HG03280 (cell line): Measurements from ENCODE around the gene TPM2.
A peak's percentile ranks its signal among the peaks of the same experiment; 100 is the strongest.

ENCODE experiments used
- ATAC-seq: cut with Tn5 transposase; IDR thresholded peaks from one replicate; pipeline ENCODE4 v1.9.1; 2021; ENCODE audit warnings: mild to moderate bottlenecking, moderate library complexity; ENCODE audit not compliant: unreplicated experiment

Gene TPM2

DNA sequence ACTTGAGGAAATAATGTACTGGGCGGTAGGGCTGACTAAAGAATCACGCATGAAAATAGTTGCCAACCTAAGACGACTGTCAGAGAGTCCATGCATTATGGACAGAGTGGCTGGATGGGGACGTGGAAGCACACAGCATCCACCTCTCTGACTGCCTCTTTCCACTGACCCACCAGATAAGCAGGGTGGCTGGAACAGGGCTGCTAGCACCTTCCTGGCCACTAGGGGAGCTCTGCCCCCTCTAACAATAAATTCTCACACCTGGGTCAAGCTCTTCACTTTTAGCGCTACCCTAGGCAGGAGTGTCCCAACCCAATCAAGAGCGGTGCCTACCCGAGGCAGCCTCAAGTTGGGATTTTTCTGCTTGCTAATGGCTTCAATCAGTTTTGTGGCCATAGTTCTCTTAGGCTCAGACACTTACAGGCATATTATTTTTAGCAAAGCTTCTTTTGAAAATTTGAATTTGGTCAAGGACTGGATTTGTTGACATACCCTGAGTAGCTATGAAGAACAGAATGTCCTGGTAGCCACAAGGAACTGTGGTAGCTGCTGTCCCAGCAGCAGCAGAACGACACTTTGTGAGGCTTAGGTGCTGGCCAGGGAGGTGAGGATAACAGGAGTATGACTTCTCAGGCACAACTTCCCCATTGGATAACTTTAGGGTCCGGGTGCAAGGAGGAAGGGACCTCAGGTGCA is 6.9 kb upstream of the TPM2 start:
- peak; percentile 80 for ATAC-seq

DNA sequence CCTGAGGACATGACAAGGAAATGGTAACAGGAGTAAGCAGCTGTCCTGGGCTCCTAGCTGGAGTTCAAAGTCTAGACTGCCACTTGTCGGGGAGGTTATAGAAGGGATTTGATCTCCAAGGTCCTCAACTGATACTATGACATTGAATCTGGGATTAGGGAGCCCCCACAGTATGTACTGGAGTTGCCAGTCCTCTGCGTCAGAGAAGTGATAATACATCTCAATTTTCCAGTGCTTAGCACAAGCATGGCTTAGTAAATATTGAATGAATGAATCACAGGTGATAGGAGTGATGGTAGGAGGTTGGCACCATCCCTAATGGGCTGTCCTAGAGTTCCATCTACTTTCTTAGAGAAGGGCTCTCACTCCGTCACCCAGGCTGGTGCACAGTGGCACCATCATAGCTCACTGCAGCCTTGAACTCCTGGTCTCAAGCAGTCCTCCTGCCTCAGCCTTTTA is 6.2 kb upstream of the TPM2 start:
- ATAC-seq = no peak

DNA sequence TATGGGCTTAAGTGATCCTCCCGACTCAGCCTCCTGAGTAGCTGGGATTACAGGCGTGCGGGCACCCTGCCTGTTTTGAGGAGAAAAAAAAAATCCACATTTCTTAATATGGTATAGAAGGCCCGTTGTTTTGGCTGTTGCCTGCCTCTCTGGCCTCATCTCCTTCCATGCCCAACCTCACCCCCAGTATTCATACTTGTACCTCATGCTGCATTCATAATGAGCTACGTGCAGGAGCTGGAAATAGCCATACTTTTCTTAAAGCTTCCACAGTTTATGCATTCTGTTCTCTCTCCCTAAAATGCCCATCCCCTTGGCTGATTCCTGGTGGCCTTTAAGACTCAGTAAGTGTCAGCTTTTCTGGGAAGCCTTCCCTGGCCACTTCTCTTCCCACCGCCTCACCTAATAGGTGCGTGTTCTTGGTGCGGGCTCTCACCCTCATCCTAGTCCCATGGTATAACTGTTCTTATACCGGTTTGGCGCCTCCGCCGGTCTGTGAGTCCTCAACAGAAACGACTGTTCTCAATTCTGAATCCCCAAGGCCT is 2.1 kb upstream of the TPM2 start:
- ATAC-seq = no peak

GRCh38 chr9:35691334-35691650 is 1.6 kb upstream of the TPM2 start:
- ATAC-seq = no peak

DNA sequence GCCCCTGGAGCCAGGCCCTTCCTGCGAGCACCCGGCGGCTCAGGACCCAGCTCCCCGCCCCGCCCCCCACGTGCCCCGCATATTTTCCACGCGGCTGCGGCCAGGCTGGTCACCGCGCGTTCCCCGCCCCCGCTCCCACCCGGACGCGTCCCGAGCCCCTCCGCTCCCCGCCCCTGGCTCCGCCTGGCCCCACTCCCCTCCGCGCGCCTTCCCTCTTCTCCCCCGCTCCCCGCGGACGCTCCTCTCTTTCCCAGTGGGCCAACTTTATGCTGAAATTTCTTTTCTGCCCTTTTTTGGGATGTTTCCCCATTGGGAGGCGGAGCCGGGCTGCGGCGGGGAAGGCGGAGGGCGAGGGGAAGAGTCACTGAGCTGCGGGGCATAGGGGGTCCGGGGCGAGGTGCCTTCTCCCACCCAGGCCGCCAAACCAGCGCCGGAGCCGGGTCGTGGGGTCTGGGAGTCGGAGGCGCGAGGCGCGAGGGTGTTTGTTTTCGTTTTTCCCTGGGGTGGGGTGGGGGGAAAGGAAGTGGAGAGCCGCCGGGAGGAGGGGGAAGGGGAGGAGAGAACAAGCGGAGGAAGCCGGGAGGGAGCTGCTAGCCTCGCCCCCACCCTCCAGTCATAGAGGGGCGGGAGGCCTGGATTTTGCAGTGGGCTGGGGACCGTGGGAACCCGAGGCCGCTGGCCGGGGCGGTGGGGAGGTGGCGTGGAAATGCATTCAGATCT is 1.0 kb upstream of the TPM2 start:
- ATAC-seq = no peak

DNA sequence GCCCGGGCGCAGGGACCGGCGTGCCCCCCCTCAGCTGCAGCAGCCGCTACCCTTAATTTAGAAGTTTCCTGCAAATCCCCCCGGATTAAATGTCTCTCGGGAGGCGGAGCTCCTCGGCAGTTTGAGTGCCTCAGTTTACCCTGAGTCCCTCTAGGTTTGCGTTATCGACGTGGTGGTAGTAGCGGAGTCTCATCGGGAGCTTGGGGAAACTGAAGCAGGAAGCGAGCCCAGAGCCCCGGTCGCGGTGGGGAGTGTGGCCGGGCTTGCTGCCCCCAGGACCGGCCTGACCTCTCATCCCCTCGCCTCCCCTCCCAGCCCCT is 529 bp upstream of the TPM2 start:
- ATAC-seq = no peak

DNA sequence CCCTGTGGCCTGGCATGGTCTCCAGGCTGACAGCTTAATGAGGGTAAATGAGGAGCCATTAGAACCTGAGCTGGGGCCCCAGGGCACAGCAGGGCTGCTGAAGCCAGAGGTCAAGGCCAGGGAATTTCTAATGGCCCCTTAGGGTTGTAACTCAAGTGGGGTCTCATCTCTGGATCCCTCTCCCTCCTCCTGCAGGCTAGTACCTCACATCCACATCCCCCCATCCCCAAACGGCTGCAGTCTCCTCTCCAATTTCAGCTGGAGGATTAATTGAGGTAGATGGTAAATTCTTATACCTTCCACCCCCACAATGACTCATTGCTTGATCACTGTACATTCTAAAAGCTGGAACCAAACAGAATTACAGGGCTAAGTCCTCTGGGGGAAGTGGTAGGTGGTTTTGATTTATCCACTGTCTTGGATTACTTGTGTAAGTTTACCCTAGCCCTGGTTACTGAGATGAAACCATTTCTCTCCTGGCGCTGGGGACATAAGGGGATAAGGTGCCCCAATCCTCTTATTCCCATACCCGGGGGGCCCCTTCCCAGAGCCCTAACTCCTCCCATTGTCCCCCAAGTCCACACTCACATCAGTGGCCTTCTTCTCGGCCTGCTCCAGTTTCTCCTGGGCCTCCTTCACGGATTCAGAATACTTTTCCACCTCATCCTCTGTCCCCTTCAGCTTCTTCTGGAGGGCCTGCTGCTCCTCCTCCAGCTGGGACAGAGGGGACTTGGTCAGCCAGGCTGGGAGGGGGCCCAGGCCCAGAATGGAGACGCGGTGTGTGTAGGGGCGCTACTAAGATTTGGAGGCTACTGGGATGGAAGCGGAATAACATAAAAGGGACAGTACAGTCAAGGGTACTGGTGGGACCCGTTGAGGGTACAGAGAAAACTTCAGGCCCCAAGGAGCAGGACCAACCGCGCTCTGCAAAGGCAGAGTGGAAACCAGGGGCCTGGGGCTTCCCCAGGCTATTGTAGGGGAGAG is 875 bp downstream of the TPM2 start:
- ATAC-seq = no peak

GRCh38 chr9:35687972-35688557 is 1.7 kb downstream of the TPM2 start:
- no peak for ATAC-seq

DNA sequence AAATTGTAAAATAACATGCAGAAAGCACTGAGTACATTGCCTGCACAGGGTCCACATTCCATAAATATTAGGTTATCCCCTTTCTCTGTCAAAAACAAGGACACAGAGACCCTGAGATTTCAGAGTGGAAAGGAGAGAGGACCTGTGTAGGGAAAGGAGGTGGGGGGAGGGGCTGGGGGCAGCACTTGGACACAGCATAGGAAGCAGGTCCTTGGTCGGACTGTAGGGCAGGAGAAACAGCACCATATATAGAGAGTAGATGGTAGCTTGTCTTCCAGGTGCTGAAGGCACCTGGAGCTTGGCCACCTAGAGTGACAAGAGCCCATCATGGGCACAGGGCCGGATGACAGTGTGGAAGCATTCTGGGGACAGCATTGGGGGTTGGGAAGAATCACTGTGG is 2.4 kb downstream of the TPM2 start:
- no peak for ATAC-seq

DNA sequence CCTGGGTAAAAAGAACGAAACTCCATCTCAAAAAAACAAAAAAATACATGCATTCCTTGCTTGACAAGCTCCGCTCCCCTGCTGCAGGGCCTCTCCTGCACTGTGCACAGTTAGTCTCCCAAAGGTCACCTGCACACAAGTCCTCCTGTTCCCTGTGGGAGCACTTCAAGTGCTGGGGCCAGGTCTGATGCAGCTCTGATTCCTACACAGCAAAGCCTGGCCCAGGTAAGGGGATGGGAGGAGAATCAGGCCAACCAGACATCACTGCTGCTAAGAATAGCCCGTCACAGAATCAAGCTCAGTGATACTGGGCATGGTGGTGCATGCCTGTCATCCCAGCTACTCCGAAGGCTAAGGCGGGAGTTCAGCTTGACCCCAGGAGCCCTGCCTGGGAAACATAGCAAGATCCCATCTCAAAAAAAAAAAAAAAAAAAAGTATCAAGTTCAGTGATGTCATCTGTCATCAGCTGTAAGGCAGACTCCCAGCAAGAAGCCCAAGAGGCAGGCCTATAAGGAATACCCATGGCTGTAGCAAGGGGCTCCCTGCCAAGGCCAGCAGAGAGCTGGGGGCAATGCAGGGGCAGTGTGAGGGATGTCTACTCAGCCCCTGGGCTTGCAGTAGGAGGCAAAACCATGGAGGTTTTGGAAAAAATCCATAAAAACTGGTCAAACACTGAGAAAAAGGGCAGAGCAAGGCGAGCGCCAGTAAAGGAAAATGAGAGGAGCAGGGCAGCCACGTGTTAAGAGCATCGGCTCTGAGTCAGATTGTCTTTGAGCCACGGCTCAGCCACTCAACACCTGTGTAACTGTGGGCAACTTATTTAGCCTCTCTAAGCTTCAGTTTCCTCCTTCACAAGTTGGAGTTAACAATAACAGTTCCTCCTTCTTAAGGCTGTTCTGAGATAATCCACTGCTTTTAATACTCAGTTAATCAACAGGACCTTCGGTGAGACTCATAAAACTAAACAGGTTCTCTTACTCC is 3.2 kb downstream of the TPM2 start:
- ATAC-seq = no peak

DNA sequence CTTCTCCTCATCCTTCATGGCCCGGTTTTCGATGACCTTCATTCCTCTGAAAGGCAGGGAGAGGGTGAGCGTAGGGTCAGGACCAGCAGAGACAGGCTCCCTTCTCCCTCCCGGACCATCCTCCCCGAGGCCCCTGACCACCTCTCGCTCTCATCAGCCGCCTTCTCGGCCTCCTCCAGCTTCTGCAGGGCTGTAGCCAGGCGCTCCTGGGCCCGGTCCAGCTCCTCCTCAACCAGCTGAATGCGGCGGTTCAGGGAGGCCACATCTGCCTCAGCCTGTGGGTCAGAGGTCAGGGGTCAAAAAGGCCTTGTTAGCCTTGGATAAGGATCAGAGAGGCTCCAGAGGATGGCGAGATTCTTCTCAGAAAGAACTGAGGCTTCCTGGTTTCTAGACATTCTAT is 4.2 kb downstream of the TPM2 start:
- no peak for ATAC-seq

DNA sequence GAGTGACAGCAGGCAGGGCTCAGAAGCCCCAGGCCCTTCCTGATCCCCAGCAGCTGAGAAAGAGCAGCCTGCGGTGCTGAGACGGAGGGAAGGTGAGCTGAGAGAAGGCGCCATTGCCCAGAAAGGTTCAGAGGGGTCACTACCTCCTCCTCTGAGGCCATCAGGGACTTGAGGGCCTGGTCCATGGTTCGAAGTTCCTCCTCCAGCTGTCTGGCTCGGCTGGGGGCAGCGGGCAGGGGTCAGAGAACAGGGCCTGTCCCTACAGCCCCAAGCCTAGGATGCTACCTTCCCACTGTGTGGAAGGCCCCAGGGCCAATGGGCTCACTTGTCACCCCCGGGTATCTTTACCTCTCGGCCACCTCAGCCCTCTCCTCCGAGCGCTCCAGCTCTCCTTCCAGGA is 4.8 kb downstream of the TPM2 start:
- ATAC-seq = no peak

- ATAC-seq = no peak
Observed at GRCh38 chr9:35683323-35683722, 6.4 kb downstream of the TPM2 start.

DNA sequence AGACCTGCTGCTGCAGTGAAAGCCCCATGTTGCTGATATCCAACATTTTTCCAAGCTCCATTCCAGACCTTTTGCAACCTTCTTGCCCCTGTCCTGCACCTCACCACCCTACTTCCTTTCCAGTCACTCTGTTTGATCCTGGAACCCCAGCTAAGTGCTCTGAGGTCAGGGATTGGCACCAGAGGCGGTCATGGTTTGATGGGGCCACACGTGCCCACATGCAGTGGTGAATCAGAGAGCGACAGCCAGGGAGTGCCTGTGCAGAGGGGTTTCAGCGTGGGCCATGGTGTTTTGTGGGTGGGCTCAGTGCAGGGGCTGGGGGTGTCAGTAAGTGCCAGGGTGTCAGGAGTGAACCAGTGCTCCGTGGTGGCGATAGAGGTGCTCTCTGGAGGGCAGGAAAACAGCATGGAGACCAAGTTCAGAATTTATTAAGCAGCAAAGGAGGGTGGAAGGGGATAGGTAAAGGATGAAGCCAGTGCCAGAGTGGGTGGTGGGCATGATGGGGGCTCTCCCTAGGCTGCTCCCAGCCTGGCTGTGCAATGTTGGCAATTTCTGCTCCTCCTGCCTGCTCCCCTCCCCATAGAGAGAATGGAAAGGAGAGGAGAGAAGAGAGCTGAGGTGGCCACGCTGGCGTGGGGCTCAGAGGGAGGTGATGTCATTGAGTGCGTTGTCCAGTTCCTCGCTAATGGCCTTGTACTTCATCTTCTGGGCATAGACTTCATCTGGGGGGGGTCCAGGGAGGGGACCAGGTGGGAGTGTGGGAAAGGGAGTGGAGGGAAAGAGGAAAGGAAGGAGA is 7.0 kb downstream of the TPM2 start:
- no peak for ATAC-seq

DNA sequence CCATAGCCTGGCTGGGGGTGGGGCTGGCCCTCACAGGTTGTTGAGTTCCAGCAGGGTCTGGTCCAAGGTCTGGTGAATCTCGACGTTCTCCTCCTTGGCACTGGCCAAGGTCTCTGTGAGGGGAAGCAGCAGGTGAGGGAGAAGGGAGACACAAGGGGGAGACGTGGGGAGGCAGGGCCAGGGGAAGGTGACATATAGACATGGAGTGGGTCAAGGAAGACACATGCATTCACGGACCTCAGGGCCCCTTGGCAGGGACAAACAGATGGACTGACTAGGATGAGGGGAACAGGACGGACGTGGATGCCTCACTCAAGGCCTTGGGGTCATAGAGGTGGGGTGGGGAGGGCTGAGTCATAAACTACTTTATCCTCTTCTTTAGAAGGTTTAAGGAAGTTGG is 7.7 kb downstream of the TPM2 start:
- ATAC-seq = no peak

GRCh38 chr9:35681341-35682002 is 8.3 kb downstream of the TPM2 start:
- no peak for ATAC-seq

DNA sequence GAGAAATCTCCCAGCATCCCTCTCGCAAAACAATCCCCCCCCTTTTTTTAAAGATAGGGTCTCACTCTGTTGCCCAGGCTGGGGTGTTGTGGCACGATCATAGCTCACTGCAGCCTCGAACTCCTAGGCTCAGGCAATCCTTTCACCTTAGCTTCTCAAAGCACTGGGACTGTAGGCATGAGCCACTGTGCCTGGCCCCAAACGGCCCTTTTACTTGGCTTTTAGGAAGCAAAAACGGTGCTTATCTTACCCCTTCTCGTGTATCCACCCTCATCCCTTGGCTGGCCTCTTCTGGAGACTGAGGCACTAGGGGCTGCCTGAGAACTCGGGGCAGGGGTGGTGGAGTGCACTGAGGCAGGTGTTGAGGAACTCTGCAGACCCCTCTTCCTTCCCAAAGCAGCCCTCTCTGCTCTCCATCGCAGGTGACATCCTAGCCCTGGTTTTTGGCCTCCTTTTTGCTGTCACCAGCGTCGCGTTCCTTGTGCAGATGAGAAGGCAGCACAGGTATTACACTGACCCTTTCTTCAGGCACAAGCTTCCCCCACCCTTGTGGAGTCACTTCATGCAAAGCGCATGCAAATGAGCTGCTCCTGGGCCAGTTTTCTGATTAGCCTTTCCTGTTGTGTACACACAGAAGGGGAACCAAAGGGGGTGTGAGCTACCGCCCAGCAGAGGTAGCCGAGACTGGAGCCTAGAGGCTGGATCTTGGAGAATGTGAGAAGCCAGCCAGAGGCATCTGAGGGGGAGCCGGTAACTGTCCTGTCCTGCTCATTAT is 9.2 kb downstream of the TPM2 start:
- ATAC-seq = peak; percentile 47
